HG02642 (cell line): ENCODE data around the gene DPH7.
"Not testable (repeated sequence)": the region's sequence is repeated elsewhere in the genome, so short reads cannot be mapped to it uniquely, and the experiment has no call there.

Experiments used
- ATAC-seq: cut with Tn5 transposase; IDR thresholded peaks from one replicate; pipeline ENCODE4 v1.9.1; 2021; ENCODE audit warnings: mild to moderate bottlenecking; ENCODE audit not compliant: unreplicated experiment, poor library complexity

The DPH7 gene

DNA sequence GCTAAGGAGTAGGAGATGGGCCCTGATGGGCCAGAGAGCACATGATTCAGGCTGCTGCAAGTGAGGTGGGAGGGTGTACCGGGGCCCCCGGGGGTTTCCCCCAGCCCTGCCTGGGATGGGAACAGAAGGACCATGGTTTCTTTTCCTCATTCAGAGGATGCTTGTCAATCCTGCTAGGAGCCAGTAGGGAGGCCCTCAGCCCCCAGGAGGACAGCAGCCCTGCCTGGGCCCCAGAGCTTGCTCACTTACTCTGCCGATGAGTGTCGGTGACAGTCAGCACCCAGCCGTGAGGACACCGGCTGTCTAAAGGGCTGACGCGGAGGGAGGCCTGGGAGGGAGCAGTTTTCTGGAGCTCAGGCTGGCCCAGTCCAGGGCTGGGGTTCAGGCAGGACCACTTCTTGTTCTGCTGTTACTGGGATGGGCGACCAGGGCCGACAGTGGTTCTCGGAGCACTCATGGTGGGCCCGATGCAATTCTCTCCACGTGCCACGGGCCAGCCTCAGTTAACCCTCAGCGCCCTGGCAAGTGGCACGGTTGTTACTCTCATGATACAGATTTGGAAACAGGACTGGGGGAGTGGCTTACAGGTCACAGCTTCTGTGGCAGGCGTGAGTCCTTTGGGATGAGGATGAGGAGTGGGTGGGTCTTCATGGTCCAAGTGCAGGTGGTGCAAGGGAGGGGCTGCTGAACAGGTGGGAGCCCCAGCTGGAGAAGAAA is 28.6 kb upstream of the DPH7 start:
- no peak for ATAC-seq

DNA sequence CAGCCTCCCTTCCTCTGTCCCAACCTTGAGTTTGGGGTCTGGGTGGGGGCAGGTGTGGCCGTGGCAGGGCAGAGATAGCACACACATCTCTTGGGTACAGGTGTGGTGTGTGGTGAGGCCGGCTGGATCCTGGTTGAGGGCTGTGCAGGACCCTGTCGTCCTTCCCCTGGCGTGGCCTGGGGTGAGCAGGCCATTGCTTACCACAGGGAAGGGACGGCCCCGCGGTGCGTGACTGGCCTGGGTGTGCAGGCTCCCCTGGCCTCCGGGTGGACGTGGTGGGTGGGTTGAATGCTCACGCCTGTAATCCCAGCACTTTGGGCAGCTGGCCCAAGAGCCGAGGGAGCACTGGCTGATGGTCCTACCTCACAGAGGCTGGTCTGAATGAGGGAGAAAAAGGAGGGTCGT is 28.0 kb upstream of the DPH7 start:
- no peak for ATAC-seq

DNA sequence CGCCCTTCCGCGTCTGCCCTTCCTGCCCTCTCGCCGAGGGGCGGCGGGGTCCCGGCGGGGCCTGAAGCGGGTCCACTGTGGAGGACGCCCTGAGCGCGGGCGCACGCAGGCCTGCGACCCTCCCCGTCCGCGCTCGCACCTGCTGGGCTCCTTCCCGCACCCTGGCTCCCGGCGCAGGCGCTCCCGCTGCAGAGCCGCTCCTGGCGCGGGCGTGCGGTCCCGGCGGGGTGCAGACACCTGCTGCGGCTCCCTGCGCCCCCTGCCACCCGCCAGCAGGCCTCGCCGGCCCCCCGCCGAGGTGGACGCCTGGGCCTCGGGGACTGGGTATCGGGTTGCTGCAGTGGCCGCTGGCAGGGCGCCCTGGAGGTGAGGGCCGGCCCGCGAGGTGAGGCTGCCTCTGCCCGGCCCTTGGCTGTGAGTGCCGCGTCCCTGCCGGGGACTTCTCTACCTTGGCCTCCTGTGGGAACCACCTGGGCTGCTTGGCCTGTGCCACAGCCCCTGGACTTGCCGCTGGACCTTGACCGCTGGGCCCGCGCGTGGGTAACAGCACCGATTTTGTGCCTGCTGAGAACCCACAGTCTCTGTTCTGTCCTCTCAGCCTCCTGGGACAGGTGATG is 27.4 kb upstream of the DPH7 start:
- ATAC-seq = peak; percentile 13

DNA sequence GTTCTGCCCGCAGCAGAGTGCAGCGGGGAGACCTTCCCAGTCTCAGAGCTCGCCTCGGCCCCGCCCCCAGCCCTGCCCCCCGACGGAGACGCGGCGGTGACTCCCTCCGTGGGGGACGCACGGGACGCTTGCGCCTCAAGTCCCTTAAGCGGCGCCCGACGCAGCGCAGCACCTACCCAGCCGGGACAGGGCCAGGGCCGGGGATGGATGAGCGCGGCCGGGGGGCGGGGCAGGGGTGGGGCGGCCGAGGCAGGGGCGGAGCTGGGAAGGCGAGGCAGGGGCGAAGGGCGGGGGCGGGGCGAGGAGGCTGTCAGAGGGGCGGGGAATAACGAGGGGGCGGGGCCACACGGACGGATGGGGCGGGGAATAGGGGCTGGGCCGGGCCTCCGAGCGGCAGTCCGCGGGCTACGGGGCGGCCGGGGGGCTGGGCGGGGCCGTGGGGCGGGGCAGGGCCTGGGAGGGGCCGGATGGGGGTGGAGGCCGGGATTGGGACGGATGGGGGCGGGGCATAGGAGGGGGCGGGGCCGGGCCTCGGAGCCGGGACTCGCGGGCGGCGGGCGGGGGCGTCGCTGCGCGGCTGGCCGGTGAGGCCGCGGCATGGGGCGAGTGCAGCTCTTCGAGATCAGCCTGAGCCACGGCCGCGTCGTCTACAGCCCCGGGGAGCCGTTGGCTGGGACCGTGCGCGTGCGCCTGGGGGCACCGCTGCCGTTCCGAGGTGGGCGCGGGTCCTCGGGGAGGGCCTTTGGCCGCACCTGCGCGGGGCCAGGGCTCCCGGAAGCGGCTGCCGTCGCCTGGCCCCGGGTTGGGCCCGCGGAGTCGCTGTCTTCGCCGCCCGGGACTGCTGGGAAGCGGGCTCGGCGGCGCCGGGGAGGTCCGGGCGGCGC is 26.6 kb upstream of the DPH7 start, which contains the start of gene ARRDC1:
Gene ARRDC1 (plus strand): TSS at position 566 of the 884 bp plus-strand sequence. CDS start 32 bp downstream, at position 598.
- peak; percentile 73 for ATAC-seq

DNA sequence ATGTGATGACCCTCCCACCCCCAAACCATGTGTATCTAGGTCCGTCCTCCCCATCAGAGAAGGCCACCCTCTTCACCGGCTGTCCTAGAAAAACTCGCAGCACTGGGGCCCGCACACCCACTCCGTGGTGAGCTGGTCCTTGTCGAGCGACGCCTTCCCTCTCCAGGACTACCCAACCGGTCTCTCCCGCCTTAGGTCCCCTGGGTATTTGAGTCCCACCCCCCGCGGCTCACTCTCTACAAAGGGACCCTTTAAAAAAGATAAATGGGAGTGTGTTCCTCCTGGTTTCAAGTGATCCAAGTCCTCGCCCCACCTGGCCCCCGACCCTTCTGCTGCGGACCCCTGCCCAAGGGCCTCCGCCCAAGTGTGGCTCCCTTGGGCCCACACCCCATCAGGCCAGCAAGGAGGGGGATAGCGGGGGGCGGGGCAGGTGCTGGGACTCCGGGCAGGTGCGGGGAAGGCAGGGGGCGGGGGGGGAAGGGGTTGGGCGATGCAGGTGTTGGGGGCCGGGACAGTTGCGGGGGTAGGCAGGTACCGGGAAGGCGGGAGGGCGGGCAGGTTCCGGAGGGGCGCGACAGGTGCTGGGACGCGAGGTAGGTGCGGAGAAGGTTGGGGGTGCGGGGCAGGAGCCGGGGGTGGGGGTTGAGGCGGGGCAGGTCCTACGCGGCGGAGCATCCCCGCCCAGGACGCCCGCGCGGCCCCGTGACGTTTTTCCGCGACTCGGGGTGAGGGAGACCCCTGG is 25.8 kb upstream of the DPH7 start:
- ATAC-seq = no peak

DNA sequence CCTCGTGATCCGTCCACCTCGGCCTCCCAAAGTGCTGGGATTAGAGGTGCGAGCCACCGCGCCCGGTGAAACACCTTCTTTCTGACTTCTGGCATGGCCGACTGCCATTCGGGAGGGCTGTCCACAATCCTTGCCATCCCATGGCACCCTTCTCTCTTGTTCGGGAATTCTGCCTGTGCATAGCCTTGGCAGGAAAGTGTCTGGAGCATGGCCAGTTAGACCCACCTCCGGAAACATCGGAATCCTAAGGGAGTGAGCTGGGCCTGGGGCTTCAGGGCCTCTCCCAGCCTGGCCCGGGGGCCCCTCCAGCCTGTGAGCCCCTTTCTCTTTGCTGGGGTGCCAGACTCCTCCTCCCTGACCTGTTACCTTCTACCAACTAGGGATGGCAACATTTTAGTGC is 25.2 kb upstream of the DPH7 start:
- ATAC-seq = no peak

DNA sequence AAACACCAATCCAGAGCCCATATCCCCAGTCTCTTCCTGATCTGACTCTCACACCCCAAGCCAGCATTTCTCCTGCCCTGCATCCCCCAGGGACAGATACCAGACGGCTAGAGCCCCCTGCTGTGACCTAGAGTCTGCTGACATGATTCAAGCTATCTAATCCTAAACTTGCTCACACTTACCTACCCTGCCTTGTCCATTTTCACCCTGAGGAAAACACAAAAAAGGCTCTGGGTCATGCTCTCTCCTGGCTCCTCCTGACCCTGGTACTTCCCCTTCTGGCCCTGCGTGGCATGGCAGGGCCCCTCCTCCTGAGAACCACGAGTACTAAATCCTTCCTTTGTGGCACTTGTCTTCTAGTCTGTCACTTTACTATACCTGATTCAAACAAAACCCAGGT is 23.9 kb upstream of the DPH7 start:
- ATAC-seq = no peak

DNA sequence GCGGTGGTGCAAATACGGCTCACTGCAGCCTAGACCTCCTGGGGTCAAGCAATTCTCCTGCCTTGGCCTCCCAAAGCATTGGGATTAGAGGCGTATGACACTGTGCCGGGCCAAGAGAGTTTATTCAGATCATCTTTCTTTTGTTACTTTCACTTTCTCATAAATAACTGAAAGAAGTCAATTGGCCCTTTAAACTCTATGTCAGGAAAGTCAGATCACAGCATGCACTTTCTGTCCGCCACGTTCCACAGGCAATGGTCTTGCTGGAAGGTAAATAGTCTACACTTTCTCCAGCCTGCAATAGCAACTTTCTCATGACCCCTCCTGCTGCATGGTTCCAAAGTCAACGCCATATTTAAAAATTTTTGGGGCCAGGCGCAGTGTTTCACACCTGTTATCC is 20.2 kb upstream of the DPH7 start:
- ATAC-seq = no peak

DNA sequence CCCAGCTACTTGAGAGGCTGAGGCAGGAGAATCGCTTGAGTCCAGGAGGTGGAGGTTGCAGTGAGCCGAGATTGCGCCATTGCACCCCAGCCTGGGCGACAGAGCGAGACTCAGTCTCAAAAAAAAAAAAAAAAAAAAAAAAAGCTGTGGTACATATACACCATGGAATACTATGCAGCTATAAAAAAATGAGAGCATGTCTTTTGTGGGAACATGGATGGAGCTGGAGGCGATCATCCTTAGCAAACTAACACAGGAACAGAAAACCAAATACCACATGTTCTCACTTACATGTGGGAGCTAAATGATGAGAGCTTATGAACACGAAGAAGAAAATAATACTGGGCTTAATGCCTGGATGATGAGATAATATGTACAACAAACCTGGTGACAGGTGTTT is 17.9 kb upstream of the DPH7 start:
- ATAC-seq = not testable (repeated sequence)

DNA sequence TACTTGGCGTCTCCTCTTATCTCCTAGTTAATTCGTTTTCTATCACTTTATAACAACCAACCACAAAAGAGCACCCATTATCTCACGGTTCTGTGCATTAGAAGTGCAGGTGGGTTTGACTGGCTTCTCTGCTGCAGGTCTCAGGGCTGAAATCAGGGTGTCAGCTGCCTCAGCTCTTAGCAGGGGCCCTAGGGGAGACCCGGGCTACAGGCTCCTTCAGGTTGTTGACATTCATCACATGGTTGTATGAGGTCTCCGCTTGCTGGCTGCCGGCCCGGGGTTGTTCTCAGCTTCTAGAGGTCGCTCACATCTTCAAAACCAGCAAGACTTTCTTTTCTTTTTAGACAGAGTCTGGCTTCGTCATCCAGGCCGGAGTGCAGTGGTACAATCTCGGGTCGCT is 14.5 kb upstream of the DPH7 start:
- no peak for ATAC-seq

DNA sequence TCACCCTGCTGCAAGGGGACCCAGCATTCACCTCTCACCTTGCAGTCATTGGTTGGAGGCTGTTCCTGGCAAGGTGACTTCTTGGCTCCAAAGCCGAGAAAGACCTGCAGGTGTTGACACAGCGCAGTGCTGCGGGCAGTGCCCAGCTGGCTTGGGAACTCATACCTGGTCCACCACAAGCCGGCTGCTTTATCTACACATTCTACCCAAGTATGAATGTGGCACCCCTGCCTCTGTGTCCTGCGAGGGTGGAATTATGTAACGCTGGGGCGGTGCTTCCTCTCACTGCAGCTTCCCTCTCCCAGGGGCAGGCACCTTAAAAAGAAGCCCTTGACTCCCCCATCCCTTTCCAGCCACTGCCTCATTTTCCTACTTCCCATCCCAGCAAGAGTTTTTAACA is 14.0 kb upstream of the DPH7 start:
- ATAC-seq = no peak

DNA sequence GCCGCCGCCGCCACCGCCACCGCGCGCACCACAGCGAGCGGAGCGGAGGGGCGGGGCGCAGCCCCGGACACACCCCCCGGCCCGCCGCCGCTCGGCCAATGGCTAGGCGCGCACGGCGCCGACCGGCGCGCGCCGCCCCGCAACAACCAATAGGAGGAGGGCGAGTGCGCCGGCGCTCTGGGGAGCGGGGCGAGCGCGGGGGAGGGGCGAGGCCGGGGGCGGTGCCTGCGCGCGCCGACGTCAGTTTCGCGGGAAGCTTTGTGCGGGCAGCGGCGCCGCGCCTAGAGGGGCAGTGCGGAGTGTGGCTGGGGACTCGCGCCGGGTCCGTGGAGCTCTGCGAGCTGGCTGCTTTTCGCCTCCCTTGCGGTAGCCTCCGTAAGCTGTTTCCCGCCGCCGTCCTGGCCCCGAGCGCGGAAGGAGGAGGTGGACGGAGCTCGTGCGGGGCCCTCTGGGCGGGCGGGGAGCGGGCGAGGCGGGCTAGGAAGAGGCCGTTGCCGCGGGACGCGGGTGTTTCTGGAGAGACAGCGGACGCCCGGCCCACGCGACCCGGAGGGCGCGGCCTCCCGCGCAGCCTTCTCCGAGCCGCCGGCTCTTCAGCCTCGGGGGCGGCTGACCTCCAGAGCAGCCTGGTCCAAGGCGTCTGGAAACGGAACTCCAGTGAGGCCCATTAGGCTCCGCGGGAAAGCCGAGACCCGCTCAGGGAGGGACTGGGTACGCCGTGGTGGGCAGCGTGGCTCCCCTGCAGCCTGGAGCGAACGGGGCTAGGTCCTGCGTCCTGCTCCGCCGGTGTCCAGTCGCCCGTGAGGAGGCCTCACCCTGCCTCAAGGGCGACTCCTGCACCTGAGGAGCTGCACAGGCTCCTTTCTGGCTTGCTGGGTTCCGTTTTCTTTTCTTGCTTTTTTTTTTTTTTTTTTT is 12.0 kb upstream of the DPH7 start, which contains the start of gene ZMYND19:
Gene ZMYND19 (minus strand): TSS at position 44 of the 915 bp plus-strand sequence. CDS start 249 bp downstream, outside the sequence.
- peak; percentile 88 for ATAC-seq

DNA sequence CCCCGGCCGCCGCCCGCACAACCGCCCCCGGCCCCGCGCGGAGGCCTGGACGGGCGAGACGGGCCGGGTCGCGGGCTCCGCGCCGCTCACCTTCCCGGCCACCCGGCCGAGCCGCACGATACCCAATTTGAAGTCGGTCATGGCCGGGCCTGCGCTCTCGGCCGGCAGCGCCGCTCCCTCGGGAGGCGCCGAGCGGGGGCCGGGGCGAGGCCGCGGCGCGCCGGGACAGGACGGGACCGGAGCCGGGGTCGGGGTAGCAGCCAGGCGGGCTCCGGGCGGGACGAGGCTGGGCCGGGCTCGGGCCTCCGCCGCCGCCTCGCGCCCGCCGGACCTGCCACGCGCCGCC is 11.4 kb upstream of the DPH7 start:
- ATAC-seq = no peak

DNA sequence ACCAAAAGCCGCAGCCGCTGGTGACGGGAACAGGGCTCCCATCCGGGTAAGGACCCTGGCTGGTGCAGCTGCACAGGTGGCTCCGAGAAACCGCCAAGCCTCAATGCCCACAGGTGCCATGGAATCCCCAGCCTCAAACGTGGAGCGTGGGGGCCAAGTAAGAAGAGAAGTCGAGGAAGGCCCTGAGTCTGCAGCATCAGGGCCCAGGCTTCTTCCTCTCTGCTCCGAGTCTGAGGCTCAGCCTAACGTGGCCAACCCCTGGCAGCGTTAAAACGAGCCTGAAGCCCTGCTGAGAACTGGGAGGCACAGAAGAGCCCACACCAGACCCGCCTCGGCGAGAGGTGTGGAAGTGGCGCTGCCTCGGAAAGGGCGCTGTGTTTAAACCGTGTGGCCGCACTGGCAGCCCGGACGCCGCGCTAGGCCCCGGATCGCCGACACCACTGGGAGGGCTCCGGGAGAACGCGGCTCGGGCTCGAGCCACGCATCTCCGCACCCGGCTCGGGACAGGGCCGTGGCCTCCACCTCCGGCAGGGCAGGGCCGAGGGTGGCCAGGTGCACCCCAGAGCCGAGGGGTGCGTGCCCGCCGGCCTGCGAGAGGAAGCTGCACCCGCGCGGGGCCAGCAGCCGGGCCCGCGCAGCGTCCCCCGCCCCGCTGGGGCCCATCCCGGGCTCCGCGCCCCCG is 10.9 kb upstream of the DPH7 start:
- ATAC-seq = peak; percentile 16

DNA sequence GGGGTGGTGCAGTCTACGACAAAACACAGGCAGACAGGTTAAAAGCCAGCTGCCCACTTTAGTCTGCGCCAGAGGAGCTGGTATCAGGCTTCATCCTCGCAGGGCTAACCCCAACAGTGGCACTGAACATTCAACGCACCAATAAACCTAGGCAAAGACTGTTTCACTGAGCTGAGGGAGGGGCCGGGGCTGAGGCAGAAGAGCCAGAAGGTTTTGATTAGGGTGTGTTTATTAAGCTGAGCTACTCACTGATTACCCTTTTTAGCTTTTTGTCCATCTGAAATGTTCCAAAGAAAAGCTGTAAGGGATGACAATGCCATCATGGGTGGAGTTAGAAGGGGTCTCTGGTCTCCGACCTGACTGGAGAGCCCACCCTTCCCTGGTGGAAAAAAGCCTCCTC is 10.2 kb upstream of the DPH7 start:
- no peak for ATAC-seq

DNA sequence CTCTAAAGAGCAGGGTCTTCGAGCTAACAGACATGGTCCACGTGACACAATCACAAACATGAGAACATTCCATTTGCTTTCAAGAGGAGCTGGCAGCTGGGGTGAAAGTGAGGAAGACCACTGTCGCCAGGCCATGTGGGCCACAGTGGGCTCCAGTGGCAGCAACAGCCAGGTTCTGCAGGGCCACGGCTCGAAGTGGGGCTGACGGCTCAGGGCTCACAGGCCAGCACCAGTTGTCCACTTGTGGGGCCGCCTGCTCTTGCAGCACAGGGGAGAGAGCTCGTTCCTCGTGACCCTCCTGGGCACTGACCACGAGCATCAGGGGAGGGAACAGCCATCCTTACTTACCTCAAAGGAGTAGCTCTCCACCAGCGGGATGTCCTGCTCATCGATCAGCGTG is 9.6 kb upstream of the DPH7 start:
- ATAC-seq = no peak

DNA sequence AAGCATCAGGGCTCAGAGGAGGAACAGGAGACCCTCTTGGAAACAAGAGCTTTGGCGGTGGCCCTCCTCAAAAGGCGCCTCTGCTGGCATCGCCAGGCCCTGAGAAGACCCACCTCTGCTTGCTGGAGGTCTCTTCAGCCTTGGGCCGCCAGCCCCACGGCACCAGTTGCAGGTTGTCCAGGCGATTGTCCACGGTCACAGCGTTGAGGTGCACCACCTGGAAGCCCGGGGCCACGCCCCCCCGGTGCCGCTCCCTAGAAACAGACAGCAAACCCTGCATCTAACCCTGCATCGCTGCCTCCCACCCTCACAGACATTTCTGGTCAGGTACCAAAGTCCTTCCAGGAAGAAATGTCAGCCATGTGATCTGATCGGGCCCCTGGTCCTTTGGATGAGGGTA is 8.1 kb upstream of the DPH7 start:
- ATAC-seq = no peak

DNA sequence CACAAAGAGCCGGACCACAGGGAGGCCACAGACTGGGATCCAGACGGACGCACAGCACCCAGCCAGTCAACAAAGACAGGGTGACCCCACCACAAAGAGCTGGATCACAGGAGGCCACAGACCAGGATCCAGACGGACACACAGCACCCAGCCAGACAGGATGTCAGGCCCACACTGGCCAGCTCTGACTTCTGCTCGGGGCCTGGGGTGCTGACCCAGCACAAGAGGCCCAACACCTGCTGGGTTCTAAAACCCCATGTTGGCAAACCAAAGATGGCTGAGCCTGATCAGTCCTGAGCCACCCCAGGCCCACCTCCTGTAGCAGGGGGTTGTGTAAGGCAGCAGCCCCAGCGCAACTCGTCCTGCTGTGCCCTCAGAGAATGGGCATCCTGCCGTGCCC is 5.2 kb upstream of the DPH7 start:
- ATAC-seq = no peak

DNA sequence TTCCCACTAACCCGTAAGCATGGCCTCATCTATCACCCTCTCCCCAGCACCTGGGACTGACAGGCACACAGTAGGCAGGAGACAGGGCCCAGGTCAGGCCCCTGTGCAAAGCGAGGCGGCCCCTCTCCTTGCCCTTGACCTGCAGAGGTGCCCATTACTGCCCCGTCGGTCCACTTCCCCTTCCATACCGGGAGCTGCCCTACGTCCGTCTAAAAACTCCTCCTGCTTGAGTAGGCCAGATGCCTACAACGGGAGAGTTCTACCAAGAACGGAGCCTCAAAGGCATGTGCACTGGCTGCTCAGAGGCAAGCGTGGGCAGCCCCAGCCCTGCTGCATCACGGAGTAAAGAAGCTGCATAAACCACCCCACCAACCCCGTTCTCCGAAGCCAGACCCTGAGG is 4.6 kb upstream of the DPH7 start:
- ATAC-seq = no peak
